Nucleus accumbens (tissue), 56 donors: ENCODE measurements around the gene COCH.
"Not testable (repeated sequence)": the region's sequence is repeated elsewhere in the genome, so short reads cannot be mapped to it uniquely, and the experiment has no call there.

Source experiments
- DNase-seq, 56 donors: peaks; one replicate each; lab custom pipeline; 2025; lab: John Stamatoyannopoulos, UW

COCH gene

GRCh38 chr14:30915596-30915995 lies 41.2 kb downstream of the COCH start:
- DNase-seq, result no peak

DNA sequence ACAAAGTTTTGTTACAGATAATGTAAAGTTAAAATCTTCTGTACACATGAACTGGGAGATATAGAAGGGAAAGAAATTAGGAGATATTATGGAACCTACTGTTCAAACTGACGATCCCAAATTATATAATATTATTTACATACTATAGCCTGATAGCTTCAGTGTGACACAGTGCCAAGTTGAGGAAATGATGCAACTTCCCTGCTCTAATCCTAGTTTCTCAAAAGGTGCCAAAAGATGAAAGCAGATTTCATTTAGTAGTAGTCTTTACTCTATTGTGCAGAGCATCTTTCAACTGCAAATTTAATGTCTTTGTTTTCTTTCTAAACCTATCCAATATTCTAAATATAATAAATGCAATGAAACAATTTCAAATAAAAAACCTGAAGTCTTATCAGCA lies 46.9 kb downstream of the COCH start:
- DNase-seq, result no peak

- no peak for DNase-seq
Measured at GRCh38 chr14:30921788-30922187, 47.4 kb downstream of the COCH start.

DNA sequence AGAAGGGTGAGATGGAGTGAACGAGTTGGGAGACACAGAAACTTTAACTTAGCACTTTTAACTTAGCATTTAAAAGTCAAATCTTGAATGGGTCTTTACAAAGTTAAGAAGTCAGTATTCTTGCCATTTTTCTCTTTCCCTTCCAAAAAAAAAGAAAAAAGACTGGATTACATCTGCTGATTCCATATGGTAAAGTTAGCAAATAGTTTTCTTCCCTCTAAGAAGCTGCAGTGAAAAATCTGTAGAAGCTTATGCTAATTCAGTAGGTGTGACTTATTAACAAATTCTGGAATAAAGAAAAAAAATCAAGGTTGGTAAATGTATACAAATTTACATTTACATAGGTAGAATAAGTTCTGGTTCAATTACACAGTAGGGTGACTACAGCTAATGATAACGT lies 50.9 kb downstream of the COCH start:
- no peak for DNase-seq

GRCh38 chr14:30928462-30928861 lies 54.1 kb downstream of the COCH start:
- no peak for DNase-seq

GRCh38 chr14:30933937-30934336 lies 59.6 kb downstream of the COCH start:
- not testable (repeated sequence) for DNase-seq

DNA sequence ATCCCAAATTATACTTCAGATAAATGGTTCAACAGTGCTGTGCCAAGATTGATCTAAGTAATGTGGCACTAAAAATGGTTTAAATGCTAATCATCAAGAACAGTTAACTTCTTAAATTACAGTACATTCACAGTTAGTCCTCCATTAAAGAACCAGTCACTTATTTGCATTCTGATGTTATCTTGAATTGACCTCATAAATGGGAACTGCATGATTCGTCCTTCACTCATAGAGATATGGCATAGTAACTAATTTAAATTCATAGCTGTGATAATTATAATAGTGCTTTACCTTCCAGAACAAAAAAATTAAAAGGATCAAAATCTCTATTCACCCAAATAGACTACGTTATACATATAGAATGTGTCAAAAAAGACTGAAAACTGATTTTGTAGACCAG lies 61.1 kb downstream of the COCH start:
- DNase-seq, result no peak

DNA sequence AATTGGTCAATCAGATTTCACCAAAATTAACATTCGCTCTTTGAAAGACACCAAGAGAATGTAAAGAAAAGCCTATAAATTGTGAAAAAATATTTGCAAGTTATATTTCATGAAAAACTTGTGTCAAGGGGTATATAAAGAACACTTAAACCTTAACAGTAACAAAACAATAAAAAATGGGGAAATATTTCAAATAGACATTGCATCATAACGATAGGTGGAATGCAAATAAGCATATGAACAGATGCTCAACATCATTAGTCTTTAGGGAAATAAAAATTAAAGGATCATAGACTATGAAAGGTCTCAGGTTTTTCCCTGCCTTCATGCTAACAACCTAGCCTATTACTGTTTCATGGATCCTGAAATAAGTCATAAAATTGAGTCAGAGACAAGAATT lies 64.3 kb downstream of the COCH start:
- no peak for DNase-seq
